Stimulated activated CD8-positive, alpha-beta memory T cell treated with anti-CD3 and anti-CD28 coated beads, Interleukin-15, amount 100 ng/mL, for 4 hours (primary cell): ENCODE measurements around the gene DLGAP5.

Experiments
- DNase-seq, 2 donors: peaks; one replicate each; pipeline ENCODE4 v3.0.0-alpha.2; 2020; ENCODE audit warnings: low read depth in 2 of 2

The DLGAP5 gene

DNA sequence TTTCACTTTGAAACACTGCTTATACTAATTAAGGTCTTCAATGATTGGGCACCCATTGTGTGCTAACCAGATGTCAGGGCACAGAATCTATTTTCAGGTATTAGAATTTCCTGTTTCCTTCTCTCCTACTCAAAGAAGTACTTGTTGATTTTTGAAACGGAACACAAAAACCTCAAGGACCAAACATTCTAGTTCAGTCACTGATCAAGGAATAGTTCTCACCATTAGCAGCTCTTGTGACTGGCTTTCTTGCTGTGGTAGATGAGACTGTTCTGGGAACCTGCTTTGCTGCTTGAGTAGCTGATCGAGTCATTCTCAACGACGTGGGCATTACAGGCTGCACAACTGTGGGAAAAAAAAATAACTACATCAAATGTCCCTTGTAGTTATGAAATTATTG, 11.0 kb downstream of the DLGAP5 start:
- no peak for DNase-seq

DNA sequence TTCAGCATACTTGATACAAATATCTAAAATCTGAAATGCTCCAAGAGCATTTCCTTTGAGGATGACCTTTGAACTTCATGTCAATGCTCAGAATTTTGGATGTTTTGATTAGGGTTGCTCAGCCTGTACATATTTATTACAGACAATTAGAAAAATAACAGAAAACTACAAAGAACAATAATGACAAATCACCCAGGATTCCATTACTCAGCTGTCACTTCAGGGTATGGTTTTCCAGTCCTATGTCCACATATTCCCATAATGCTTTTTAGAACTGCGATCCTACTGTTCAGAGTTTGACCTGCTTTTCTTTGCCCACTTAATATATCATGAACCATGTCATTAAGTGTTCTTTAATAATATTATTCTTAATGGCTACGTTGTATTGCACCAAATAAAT, 11.4 kb downstream of the DLGAP5 start:
- no peak for DNase-seq

DNA sequence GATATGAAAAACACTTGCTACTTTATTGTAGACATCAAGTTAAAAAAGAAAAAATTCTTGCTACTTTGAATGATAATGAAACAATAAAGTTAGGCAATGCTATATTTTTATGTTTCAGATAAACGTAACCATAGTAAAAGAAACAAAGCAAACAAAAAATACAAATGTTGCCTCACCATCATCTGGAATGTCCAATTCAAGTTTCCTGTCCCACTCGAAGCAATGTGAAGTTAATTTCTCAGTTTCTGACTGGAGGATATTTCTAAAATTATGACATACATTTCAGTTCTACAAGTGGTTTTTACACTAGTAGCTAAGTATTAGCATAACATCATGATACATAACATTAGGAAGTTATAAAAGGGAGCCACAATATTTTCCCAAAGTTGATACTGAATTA, 20.9 kb downstream of the DLGAP5 start:
- DNase-seq = no peak

DNA sequence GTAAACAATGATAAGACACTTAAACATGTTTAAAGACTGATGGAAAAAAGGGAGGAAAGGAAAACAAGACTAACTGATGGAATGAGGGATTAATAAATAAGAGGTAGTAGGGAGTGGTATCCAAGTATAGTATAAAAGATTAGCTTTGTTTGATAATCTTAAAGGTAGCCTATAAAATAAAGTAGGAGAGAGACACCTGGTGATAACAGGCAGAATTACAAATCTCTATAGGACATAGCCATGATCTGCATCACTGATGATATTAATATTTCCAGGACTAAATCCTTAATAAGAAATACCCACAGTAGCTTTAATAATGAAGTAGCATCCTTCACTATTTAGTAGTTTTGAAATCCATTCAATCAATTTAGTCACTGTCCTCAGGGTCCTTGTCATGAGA, 30.4 kb downstream of the DLGAP5 start:
- no peak for DNase-seq

DNA sequence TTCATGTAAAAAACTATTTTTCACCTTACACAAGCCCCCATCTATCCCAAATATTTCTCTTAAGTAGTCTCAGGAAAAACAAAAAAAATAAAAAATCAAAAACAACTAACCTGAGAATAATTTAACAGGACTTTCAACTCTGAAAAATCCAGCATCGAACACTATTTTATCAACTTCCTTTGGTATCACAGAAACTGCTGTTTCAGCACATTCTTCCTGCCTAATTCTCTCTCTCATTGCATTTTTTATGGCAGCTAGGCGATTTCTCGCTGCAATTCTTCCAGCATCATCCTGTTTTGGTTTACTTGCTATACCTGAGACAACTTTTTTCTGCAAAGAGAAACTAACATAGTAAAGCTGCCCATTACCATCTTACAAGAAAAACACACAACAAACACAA, 33.0 kb downstream of the DLGAP5 start:
- DNase-seq = no peak

DNA sequence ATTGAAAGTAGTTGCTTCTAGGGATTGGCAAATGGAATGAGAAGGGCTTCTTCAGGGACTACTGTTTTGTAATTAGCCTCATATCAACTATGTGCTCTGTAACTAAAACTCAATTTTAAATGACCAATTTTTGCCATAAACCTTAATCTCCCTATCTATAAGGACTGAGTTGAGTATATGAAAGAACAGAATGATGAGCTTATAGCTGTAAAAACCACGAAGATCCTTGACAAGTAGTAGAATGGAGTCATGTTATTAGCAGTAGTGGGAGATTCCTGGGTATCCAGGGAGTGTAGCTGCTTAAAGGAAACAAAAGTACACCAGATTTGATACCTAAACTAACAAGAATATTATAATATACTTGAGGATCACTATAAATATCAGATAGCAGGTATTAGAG, 34.3 kb downstream of the DLGAP5 start:
- no peak for DNase-seq

DNA sequence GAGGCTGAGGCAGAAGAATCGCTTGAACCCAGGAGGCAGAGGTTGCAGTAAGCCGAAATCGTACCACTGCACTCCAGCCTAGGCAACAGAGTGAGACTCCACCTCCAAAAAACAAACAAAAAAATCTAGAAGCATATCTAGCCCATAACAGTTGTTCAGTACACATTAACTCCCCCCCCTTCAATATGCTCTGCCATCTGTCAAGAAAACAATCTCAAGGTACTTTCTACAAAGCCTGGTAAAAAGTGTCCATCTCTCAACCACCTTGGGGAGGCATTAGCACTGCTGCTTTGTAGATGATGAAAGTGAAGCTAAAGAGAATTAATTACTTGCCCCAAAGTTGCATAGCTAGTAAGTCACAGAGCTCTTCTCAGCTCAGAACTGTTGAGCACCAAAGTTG, 37.4 kb downstream of the DLGAP5 start:
- DNase-seq = no peak

DNA sequence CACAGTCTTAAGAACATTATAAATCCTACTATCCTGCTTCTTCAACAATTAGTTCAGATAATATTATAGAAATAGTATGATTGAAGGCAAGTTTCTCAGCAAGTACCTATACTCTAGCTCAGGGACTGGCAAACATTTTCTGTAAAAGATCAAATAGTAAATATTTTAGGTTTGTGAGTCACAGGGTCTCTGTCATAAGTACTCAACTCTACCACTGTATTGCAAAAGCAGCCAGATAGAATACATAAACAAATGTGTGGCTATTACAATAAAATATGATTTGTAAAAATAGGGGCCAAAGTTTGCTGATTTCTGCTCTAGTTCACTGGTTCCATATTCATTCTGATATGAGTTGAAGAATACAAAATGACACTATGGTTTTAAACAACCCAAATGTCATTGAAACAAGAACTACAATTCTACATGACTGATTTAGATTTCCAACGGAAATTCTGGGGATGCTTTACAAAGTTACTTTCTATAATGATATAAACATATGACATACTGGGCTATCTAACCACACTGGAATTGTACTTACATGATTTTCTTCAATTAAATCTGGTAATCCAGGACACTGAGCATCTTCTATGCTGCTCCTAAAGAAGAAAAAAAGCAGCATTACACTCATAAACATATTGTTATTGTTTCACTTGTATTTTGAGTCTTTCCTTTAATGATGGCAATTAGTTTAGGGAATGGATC, 39.2 kb downstream of the DLGAP5 start:
- DNase-seq = no peak

DNA sequence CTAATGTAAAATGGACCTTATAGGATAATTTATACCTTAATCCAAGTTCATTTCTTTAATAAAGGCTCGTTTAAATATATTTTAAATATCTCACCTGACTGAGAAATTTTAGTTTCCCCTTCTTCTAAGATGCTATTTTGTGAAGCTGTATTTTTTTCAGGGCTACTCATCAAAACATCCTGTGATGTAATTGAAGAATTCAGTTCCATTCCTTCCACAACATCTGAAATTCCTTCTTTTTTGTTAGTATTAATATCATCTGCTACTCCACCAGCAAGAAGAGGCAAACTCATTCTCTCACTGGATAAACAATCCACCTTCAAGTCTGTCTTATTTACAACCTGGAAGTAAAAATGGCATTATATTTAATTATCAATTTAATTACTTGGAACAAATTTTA, 39.8 kb downstream of the DLGAP5 start:
- DNase-seq = no peak

DNA sequence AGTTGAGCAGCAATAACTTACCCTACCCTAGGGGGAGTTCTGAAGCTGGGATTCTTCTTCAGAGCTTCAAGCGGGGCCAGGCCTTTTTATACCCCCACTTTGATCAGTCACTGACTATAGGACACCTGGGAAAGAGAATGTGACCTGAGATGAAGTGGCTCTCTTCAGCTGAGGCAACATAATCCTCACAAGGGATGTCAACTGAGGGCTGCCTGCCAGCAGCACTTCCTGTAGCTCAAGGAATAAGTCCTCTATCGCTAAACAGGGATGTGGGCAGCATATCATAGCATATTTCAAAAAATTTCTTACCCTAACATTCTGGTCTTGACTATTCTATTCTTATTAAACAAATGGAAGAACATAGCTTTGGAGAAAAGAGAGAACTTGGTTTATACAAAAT, 45.0 kb downstream of the DLGAP5 start:
- DNase-seq = no peak

DNA sequence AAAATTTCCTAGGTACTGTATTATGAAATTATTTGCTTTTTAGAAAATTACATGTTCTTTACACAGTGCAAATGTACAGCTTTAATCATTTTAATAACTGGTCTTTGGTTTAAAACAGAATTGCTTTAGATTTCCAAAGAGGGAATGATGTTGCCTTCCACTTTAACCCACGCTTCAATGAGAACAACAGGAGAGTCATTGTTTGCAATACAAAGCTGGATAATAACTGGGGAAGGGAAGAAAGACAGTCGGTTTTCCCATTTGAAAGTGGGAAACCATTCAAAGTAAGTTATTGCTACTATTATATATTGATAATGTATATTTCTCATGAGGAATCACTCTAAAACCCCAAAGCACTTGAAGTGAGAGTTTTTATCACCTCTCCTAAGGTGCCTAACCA, 48.9 kb downstream of the DLGAP5 start:
- DNase-seq = no peak

DNA sequence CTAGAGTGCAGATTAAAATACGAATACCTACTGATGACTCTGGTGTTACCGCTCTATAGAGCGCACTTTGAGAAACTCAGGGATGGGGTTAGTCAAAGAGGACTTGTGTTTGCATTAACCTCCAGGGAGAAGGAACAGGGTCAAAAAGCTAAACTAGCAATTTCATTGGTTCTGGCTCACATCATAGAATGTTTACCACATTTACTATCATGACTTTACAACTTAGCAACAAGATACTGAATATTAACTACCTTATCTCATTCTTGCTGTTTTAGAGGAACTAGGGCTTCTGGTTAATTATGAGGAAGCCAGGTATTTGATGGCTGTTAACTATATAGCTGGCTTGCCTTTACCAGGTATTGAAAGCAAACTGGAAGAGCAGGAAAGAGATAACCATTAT, 49.6 kb downstream of the DLGAP5 start:
- no peak for DNase-seq

DNA sequence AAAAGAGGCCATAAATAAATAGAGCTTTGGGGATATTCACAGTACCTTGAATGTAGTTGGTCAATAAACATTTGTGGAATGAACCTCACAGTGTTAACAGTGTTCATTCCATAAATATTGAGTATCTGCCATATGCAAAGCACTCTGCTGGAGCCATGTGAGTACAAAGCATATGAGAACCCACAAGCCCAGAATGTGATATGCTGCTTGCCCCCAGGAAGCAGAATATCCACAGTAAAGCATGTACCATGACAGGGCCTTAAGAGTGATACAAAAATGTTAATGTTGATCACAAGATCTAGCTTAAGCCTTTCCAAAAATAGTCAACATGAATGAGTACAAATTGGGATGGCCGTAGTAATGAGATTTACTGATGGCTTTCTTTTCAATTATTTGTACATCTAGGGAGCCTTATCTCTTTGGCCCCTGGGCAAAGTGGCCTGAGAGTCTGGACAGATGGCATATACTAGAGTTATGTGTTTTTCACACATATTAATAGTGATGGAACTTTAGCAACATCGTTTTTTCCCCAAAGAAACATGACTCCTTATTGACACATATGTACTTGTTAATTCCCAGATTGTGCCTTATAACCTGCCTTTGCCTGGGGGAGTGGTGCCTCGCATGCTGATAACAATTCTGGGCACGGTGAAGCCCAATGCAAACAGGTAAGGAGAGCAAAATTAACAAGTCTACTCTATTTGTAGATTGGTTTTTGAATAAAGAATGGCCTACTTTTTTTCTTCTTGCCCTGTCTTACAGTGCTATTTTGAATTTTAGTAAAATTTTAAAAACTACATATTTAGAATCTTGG, 51.5 kb downstream of the DLGAP5 start:
- no peak for DNase-seq

DNA sequence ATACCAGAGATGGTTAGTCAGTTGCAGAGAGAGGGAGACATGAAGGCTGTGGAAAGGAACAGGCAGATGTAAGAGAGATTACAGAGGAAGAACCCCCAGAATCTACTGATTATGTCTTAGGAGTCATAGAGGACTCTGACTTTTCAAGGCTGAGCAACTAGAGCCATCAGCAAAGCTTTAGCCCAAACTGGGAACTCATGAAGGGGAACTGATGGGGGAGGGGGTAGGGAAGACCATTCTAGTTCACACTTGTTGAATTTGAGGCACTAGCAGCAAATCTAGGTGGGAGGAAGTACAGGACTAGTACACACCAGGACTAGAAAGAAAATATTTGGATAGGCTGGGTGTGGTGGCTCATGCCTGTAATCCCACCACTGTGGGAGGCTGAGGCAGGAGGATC, 52.2 kb downstream of the DLGAP5 start:
- no peak for DNase-seq

DNA sequence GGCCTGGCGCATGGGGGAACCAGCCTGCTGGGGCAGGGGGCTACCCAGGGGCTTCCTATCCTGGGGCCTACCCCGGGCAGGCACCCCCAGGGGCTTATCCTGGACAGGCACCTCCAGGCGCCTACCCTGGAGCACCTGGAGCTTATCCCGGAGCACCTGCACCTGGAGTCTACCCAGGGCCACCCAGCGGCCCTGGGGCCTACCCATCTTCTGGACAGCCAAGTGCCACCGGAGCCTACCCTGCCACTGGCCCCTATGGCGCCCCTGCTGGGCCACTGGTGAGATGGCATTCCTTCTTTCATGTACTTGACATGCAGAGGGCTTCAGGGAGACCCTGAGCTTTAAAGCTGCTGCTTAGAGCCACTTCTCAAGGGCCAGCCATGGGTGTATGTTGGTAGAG, 53.3 kb downstream of the DLGAP5 start:
- no peak for DNase-seq

DNA sequence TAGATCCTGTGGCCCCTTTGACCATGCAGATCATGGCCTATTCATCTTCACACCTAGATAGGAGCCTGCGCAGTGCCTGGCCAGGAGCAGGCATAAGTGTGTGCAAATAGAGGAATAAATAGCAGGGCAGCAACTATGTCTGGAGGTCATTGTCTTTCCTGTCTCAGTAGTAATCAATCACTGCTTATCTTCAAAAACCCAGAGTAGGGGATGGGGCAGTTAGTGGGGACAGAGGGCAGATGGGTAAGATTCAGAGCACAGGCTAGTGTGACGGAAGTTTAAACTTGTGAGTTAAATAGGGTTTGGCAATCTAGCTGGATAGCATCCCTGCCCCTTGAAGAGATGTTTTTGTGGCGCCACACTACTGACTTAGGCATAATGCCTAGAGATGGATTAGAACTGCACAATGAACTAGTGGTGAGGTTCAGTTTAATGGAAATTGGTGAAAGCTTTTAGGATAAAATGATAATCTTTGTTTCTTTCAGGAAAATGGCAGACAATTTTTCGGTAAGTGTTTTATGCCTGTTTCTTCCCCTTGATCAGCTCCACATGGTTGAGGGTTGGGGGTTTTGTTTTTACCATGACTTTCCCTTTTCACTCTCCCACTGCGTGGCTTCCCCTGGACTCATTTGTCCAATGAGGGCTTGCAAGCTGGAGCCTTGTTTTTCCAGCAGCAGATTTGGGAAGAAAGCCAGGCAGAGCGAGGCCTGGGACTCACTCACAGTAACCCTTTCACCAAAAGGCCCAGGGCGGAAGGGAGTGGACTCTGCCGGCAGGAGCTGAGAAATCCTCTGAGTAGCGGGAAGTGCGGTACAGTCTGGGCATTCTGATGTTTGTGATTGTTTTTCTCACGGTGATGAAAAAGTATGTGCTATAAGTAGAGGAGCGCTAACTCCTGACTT, 54.2 kb downstream of the DLGAP5 start:
- DNase-seq = no peak

DNA sequence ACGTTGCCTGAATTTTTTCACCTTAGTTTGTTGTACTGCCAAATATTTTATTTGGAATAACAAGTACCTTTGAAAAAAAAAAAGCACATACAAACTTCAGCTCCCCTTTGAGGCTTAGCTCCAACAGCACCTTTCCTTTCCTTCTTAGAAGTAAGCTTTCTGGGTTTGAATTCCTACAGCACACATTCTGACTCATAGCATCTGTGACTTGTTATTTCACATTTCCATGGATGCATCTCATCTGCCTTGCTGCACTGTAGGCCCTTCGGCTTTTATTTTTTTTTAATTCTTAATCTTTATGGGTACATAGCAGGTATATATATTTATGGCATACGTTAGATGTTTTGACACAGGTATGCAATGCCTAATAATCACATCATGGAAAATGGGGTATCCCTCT, 55.1 kb downstream of the DLGAP5 start:
- DNase-seq = no peak

DNA sequence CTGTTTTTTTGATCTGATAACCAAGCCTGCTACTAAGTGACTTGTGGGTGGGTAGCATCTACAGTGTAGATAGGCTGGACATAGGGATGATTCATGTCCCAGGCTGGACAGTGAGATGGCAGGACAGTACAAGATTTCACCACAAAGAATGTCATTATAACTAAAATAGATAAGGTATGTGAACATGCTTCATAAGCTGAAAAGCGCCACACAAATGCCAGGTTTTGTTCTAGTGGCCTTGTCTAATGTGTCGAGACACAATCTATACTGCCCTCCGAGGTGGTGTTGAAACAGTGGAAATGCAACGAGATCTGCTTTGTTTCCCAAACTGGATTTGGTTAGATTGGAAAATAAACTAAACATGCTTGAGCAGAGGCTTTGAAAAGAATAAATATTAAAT, 58.0 kb downstream of the DLGAP5 start:
- DNase-seq = no peak

DNA sequence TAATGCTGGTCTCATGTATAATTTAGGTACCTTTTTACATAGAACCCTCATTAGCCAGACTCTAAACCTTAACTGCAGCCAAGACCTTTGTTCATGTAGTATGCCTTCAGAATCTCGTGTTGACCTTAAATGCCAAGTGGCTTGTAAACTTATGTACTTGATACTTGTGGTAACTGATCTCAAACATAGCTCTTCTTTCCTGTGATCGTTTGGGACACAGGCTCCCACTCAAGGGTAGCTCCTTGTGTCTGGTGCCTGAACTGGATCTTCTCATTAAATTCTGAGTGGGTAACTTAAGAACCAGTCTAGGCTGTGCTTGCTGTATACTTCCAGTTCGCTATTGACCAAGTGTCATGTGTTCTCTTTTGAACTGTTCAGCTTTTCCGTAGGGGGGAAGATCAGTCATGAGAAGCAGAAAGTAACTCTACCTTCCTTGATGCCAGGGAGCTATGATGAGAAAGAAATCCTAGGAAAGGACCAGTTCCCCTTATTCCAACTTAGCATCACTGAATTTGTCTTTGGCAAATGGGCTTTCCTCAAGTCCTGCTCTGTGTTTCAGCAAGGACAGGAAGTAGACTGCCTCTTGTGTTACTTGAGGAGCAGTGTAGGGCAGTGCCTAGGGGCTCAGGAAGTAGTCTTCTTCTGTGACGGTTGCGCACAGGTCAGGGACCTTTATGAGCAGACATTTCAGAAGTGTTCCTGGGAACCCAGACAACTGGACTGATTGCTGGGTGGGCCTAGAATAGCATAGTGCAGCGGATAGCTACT, 59.8 kb downstream of the DLGAP5 start:
- DNase-seq = no peak

DNA sequence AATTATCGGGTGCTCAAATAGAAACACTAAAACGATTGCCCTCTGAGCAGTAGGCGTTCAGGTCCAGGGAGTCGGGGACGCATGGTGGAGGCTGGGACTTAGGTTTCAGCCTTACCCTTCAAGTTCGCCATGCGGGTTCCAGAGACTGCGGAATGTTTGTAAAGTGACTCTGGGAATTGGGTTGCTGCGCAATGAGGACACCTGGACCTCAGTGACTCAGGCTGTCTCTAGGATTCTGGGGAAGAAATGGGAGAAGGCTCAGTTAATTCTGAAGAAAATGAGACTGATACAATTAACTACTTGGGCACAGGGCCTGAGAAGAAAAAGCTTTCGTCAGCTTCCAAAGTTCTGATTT, 61.2 kb downstream of the DLGAP5 start:
- no peak for DNase-seq

DNA sequence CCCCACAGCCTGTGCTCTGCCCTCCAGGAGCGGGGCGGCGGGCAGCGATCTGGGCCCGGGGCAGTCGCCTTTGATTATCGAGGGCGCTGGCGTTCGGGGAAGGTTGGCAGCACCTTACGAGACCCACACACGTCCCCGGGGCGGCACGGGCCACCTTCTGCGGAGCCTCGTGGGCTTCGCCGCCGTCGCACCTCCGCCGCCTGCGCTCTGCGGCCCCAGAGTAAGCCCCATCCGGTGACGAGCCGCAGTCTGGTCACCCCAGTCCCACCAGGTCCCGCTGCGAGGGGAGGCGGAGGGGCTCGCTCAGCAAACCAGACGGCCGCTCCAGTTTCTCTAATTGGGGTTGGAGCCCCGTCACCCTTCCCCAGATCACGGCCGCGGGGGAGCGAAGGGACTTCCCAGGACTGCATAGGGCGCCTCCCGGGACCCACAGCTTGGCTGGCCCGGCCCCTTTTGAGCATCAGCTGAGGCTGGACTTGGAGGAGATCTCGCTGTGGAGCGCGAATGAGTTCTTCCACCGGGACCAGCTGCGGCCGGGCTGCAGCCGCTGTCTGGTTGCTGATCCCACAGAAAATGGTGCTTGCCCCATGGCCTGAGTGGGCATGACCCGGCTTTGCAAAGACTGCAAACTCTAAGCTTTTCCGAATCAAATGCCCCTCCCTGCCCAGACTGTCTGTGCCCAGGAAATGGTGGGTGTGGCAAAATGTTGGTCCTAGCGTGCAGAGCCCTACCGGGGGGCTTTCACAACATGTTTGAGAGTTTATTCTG, 61.8 kb downstream of the DLGAP5 start:
- DNase-seq = peak; percentile 10 to 36
